DOHH2 (cell line): ENCODE results near the gene ADCY5.

Experiments used
- H3F3A ChIP-seq: fragments of 200-600 bp; sonication (generic), shearing (Covaris generic); 2 replicates; pipeline ENCODE4 v1.6.0; 2016; ENCODE audit warnings: antibody characterized with exemption, mild to moderate bottlenecking; ENCODE audit not compliant: control insufficient read depth, insufficient read depth
- H3K27ac ChIP-seq: fragments of 200-600 bp; sonication (generic); 2 replicates; pipeline ENCODE4 v1.5.1; 2014; ENCODE audit warnings: low read depth, mild to moderate bottlenecking, low read length, moderate library complexity
- H3K27me3 ChIP-seq: fragments of 200-600 bp; sonication (generic); 2 replicates; pipeline ENCODE4 v1.6.1; 2014; ENCODE audit warnings: mild to moderate bottlenecking, low read length, mixed read lengths; ENCODE audit not compliant: control insufficient read depth
- H3K36me3 ChIP-seq: fragments of 200-600 bp; sonication (generic); 2 replicates; pipeline ENCODE4 v1.6.1; 2014; ENCODE audit warnings: mild to moderate bottlenecking, low read length, moderate library complexity, mixed read lengths; ENCODE audit not compliant: control insufficient read depth
- H3K4me1 ChIP-seq: fragments of 200-600 bp; sonication (generic); 2 replicates; pipeline ENCODE4 v1.6.1; 2014; ENCODE audit warnings: mild to moderate bottlenecking, low read length, mixed read lengths; ENCODE audit not compliant: control insufficient read depth
- H3K4me2 ChIP-seq: fragments of 200-600 bp; sonication (generic); 2 replicates; pipeline ENCODE4 v1.6.0; 2014; ENCODE audit warnings: mild to moderate bottlenecking, low read length, moderate library complexity
- H3K4me3 ChIP-seq: fragments of 200-600 bp; sonication (generic); 2 replicates; pipeline ENCODE4 v1.5.1; 2014; ENCODE audit warnings: mild to moderate bottlenecking, low read length, mixed read lengths
- H3K79me2 ChIP-seq: fragments of 200-600 bp; sonication (generic); 2 replicates; pipeline ENCODE4 v1.6.1; 2014; ENCODE audit warnings: mild to moderate bottlenecking, low read length, mixed read lengths; ENCODE audit not compliant: control insufficient read depth
- H3K9me2 ChIP-seq: fragments of 200-600 bp; sonication (generic); replicated peaks from 2 replicates; pipeline ENCODE4 v1.6.1; 2014; ENCODE audit warnings: mild to moderate bottlenecking, low read length, mixed read lengths; ENCODE audit not compliant: control insufficient read depth
- H3K9me3 ChIP-seq: fragments of 200-600 bp; sonication (generic); 2 replicates; pipeline ENCODE4 v1.6.1; 2014; ENCODE audit warnings: antibody characterized with exemption, low read length, mixed read lengths; ENCODE audit not compliant: control insufficient read depth, insufficient read depth
- H4K20me1 ChIP-seq: fragments of 200-600 bp; sonication (generic); 2 replicates; pipeline ENCODE4 v1.6.0; 2014; ENCODE audit warnings: low read depth, mild to moderate bottlenecking, antibody characterized with exemption, low read length, moderate library complexity; ENCODE audit not compliant: control insufficient read depth, insufficient read depth
- EZH2phosphoT487 ChIP-seq: fragments of 200-600 bp; sonication (generic); IDR thresholded peaks from 2 replicates; pipeline ENCODE4 v1.6.1; 2017; ENCODE audit warnings: borderline replicate concordance, mild to moderate bottlenecking, antibody characterized with exemption, low read length, moderate library complexity, mixed read lengths
- TF ChIP-seq, protein P1 (sequence below): fragments of 200-600 bp; sonication (generic); IDR thresholded peaks from one replicate; pipeline ENCODE4 v1.5.1; 2014; ENCODE audit warnings: antibody characterized with exemption, mild to moderate bottlenecking, low read depth, low read length; ENCODE audit not compliant: poor library complexity, severe bottlenecking

The ADCY5 gene

DNA sequence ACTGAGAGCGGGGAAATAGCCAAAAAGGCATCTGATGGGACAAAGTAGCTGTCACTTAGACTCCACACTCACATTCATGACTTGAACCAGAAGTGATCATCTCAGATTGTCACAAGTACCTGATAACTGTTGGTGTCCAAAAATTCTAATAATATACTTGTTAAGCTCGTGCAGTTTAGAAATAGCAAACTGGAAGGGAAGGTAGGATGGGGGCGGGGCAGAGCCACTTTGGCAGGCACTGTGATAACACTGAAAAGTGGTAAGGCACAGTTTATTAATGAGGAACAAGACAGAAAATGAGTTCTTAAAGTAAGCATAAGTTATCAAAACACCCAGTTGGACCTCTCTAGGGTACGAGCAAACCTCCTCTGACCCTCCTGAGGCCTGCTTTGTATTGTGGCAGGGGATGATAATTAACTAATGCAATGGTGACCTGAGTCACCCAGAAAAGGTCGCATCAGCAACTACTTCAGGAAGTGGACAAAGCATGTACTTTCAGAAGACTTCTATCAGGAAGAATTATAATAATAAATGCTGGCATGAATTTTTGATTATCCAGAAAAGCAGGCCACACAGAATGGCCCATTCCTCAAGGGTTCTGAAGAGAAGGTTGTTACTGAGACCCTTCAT is 54.4 kb downstream of the ADCY5 start:
- Histone ChIP-seq H3K4me1 (no peaks in the 10 kb centered on the region), H3K36me3 (no peaks in the 10 kb centered on the region), H3F3A (no peaks in the 10 kb centered on the region), H3K79me2 (no peaks in the 10 kb centered on the region), H3K27me3 (peaks cover 14% of the 10 kb centered on the region; the same call in 1 of the 2 replicates), H3K4me2 (no peak overlapping the region), H3K9me3 (no peaks in the 10 kb centered on the region), H4K20me1 (no peaks in the 10 kb centered on the region), H3K9me2 (no peaks in the 10 kb centered on the region), H3K4me3 (no peak overlapping the region), H3K27ac (no peak overlapping the region)
- TF ChIP-seq EZH2phosphoT487, result no peak
- TF ChIP-seq, protein P1, sequence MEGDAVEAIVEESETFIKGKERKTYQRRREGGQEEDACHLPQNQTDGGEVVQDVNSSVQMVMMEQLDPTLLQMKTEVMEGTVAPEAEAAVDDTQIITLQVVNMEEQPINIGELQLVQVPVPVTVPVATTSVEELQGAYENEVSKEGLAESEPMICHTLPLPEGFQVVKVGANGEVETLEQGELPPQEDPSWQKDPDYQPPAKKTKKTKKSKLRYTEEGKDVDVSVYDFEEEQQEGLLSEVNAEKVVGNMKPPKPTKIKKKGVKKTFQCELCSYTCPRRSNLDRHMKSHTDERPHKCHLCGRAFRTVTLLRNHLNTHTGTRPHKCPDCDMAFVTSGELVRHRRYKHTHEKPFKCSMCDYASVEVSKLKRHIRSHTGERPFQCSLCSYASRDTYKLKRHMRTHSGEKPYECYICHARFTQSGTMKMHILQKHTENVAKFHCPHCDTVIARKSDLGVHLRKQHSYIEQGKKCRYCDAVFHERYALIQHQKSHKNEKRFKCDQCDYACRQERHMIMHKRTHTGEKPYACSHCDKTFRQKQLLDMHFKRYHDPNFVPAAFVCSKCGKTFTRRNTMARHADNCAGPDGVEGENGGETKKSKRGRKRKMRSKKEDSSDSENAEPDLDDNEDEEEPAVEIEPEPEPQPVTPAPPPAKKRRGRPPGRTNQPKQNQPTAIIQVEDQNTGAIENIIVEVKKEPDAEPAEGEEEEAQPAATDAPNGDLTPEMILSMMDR, result no peak

DNA sequence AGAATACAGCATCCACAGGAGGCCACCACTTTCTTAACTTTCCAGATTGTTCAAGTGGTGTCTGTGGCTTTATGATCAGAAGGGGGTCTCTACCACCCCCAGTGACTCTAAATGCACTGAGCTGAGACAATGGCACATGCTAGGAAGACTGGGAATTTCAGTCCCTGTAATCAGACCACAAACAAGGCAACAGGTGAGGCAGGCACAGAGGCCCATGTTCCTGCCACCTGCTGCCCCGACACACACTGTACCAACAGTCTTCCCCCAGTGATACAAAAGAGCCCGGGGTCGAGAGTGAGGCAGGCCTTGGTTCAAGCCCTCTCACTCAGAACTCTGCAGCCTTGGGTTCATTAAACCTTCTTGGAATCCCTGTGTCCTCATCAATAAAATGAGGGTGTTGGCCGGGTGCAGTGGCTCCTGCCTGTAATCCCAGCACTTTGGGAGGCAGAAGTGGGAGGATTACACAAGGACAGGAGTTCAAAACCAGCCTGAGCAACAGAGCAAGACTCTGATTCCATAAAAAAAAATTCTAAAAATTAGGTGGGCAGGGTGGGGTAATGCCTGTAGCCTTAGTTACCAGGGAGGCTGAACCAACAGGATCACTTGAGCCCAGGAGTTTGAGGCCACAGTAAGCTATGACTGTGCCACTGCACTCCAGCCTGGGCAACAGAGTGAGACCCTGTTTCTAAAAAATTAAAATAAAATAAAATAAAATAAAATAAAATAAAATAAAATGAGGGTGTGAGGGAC is 55.8 kb downstream of the ADCY5 start:
- Histone ChIP-seq H3K4me2 (no peak overlapping the region), H3K4me3 (no peak overlapping the region), H3K27ac (no peak overlapping the region), H3K9me3 (no peaks in the 10 kb centered on the region), H3K36me3 (no peaks in the 10 kb centered on the region), H3K27me3 (0 out of 2 replicates have a peak, but pooled peaks cover 2% of the 10 kb centered on the region), H3F3A (no peaks in the 10 kb centered on the region), H3K4me1 (no peaks in the 10 kb centered on the region), H3K79me2 (no peaks in the 10 kb centered on the region), H3K9me2 (no peaks in the 10 kb centered on the region), H4K20me1 (no peaks in the 10 kb centered on the region)
- TF ChIP-seq, protein P1, result no peak
- TF ChIP-seq EZH2phosphoT487, result no peak

DNA sequence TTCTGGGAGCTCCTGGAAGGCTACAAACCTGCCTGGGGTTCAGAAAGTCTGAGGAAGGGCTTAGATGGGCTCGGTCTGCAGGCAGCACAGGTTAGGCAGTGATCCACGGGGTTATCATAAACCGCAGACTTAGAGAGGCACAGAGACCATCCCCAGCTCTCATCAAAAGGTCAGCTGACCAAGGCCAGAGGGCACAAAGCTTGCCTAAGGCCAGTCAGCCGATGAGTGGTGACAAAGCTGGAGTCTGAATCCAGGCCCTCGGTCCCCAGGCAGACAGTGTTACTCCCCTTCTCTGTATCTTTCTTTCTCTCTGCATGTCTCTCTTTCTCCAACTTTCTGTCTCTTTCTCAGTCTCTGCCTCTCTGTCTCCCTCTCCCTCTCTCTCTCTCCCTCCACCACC is 56.5 kb downstream of the ADCY5 start:
- Histone ChIP-seq H3F3A (no peaks in the 10 kb centered on the region), H3K4me3 (no peak overlapping the region)

More for the DNA sequence above, 56.5 kb downstream of the ADCY5 start:
- Histone ChIP-seq H3K9me3 (no peaks in the 10 kb centered on the region), H3K27me3 (no peaks in the 10 kb centered on the region; the same call in 1 of the 2 replicates), H3K4me2 (no peak overlapping the region), H3K4me1 (no peaks in the 10 kb centered on the region), H4K20me1 (no peaks in the 10 kb centered on the region), H3K27ac (no peak overlapping the region), H3K36me3 (no peaks in the 10 kb centered on the region), H3K79me2 (no peaks in the 10 kb centered on the region), H3K9me2 (no peaks in the 10 kb centered on the region)
- TF ChIP-seq EZH2phosphoT487, result no peak
